LNCaP clone FGC (cell line): Measurements from ENCODE around the gene PTPRE.
A peak's percentile ranks its signal among the peaks of the same experiment; 100 is the strongest.

Experiments
- DNase-seq: peaks from one replicate; pipeline ENCODE4 v3.0.0-alpha.2; 2011; ENCODE audit warnings: low read depth
- H3K4me3 ChIP-seq: 2 replicates; pipeline ENCODE4 v1.5.1; 2011; ENCODE audit warnings: mild to moderate bottlenecking, low read depth, low read length, control low read depth
- CTCF ChIP-seq: IDR thresholded peaks from 2 replicates; pipeline ENCODE4 v1.5.1; 2012; ENCODE audit warnings: mild to moderate bottlenecking; ENCODE audit not compliant: control insufficient read depth, insufficient read depth; ENCODE audit errors: extremely low read depth

The PTPRE gene

GRCh38 chr10:128040681-128041080, 133.8 kb downstream of the PTPRE start:
- no peak for TF ChIP-seq CTCF
- DNase-seq = no peak
- H3K4me3 ChIP-seq = no peak overlapping the region

GRCh38 chr10:128042131-128042610, 135.3 kb downstream of the PTPRE start:
- DNase-seq = no peak
- no peak for TF ChIP-seq CTCF

GRCh38 chr10:128043259-128044045, 136.5 kb downstream of the PTPRE start:
- H3K4me3 ChIP-seq = no peak overlapping the region
- DNase-seq = peak; percentile 35
- TF ChIP-seq CTCF = no peak

More at GRCh38 chr10:128042131-128042610, 135.3 kb downstream of the PTPRE start:
- no peak overlapping the region for H3K4me3 ChIP-seq

- DNase-seq = no peak
- no peak for TF ChIP-seq CTCF
These were observed 137.3 kb downstream of the PTPRE start for GRCh38 chr10:128044186-128044585.

GRCh38 chr10:128044961-128045832, 138.3 kb downstream of the PTPRE start:
- H3K4me3 ChIP-seq = no peak overlapping the region
- no peak for TF ChIP-seq CTCF
- no peak for DNase-seq

More at GRCh38 chr10:128044186-128044585, 137.3 kb downstream of the PTPRE start:
- H3K4me3 ChIP-seq = no peak overlapping the region

GRCh38 chr10:128045833-128046120, 138.9 kb downstream of the PTPRE start:
- no peak for DNase-seq
- H3K4me3 ChIP-seq = no peak overlapping the region
- no peak for TF ChIP-seq CTCF
